HepG2 (cell line): ENCODE measurements around the gene BEGAIN.

ENCODE experiments used
- IKZF5 ChIP-seq: IDR thresholded peaks from 2 replicates; pipeline ENCODE4 v1.6.1; 2018; ENCODE audit warnings: missing genetic modification reagents, mild to moderate bottlenecking, missing compliant biosample characterization
- KAT7 ChIP-seq: IDR thresholded peaks from 2 replicates; pipeline ENCODE4 v1.6.1; 2018; ENCODE audit warnings: borderline replicate concordance, missing compliant biosample characterization
- TAF1 ChIP-seq: sonication (generic); formaldehyde crosslinking; IDR thresholded peaks from 2 replicates; pipeline ENCODE4 v1.4.0; 2020; ENCODE audit warnings: missing genetic modification reagents

GRCh38 chr14:100623961-100624360, 36.7 kb upstream of the BEGAIN start:
- TF ChIP-seq IKZF5 (no peak), KAT7 (CRISPR knock-in tag) (no peak), TAF1 (CRISPR knock-in tag) (no peak)
